Peyer's patch (tissue), 4 donors: ENCODE results near the gene WT1.

Experiments used
- POLR2A ChIP-seq, 2 donors: fragments of 450-650 bp; IDR thresholded peaks; one replicate each; pipeline ENCODE4 v1.5.1; 2017; ENCODE audit warnings: antibody characterized with exemption in 2 of 2, mild to moderate bottlenecking in 2 of 2, moderate library complexity in 2 of 2
- TF ChIP-seq, protein P1 (sequence below), 6 experiments: fragments of 450-650 bp in 4 of 6; fragments of 200-600 bp in 2 of 6; sonication (generic) in 1 of 6; IDR thresholded peaks; one replicate each; pipeline ENCODE4 v1.5.1; 2017 to 2019; ENCODE audit warnings: antibody characterized with exemption in 6 of 6, mild to moderate bottlenecking in 3 of 6, moderate library complexity in 1 of 6

DNA sequence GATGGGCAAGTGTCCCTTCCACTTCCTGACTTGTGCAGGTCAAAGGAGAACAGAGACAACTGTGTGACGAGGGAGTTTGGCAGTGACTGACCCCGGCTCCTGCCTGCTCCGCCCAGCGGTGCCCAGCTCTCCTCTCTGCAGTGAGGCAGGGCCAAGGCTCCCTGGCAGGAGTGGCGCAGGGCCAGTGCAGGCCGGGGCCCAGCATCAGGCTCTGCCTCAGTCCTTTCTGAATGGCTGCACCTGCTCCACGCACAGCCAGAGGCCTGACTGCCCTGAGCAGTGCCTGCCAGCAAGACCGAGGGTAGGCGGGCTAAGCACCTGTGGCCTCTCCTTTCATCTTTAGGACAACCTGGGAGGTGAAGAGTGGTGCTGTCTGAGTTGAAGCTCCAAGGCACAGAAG is 54.2 kb downstream of the WT1 start:
- TF ChIP-seq, protein P1, sequence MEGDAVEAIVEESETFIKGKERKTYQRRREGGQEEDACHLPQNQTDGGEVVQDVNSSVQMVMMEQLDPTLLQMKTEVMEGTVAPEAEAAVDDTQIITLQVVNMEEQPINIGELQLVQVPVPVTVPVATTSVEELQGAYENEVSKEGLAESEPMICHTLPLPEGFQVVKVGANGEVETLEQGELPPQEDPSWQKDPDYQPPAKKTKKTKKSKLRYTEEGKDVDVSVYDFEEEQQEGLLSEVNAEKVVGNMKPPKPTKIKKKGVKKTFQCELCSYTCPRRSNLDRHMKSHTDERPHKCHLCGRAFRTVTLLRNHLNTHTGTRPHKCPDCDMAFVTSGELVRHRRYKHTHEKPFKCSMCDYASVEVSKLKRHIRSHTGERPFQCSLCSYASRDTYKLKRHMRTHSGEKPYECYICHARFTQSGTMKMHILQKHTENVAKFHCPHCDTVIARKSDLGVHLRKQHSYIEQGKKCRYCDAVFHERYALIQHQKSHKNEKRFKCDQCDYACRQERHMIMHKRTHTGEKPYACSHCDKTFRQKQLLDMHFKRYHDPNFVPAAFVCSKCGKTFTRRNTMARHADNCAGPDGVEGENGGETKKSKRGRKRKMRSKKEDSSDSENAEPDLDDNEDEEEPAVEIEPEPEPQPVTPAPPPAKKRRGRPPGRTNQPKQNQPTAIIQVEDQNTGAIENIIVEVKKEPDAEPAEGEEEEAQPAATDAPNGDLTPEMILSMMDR (IDR thresholded peaks at IDR 0.05), result no peak
- TF ChIP-seq POLR2A (IDR thresholded peaks at IDR 0.05), result no peak
